ENCODE data around the gene PUS10.
A peak's percentile ranks its signal among the peaks of the same experiment; 100 is the strongest.

Gene PUS10

GRCh38 chr2:60963190-60963589 lies 54.9 kb downstream of the PUS10 start:
- H3K4me3 ChIP-seq (replicated peaks in 1 of 2; ENCODE audit: low read depth in 2 of 2, low read length in 2 of 2), result no peak overlapping the region

GRCh38 chr2:60962528-60962927 lies 55.5 kb downstream of the PUS10 start:
- no peak for DNase-seq (ENCODE audit: low read depth in 2 of 2)
- no peak overlapping the region for H3K4me3 ChIP-seq (replicated peaks in 1 of 2; ENCODE audit: low read depth in 2 of 2, low read length in 2 of 2)
- TF ChIP-seq CTCF (IDR thresholded peaks at IDR 0.05; ENCODE audit: low read depth, low read length), result no peak

More at GRCh38 chr2:60963190-60963589, 54.9 kb downstream of the PUS10 start:
- TF ChIP-seq CTCF (IDR thresholded peaks at IDR 0.05; ENCODE audit: low read depth, low read length), result no peak
- DNase-seq (ENCODE audit: low read depth in 2 of 2), result no peak

- peak; percentile 55 to 84 for DNase-seq (ENCODE audit: low read depth in 2 of 2)
- TF ChIP-seq CTCF (IDR thresholded peaks at IDR 0.05; ENCODE audit: low read depth, low read length), result no peak
- no peak overlapping the region for H3K4me3 ChIP-seq (replicated peaks in 1 of 2; ENCODE audit: low read depth in 2 of 2, low read length in 2 of 2)
These were observed 56.6 kb downstream of the PUS10 start for GRCh38 chr2:60961457-60961856.

- no peak for TF ChIP-seq CTCF (IDR thresholded peaks at IDR 0.05; ENCODE audit: low read depth, low read length)
These were observed 57.3 kb downstream of the PUS10 start for GRCh38 chr2:60960706-60961105.

GRCh38 chr2:60959501-60959900 lies 58.6 kb downstream of the PUS10 start:
- no peak overlapping the region for H3K4me3 ChIP-seq (replicated peaks in 1 of 2; ENCODE audit: low read depth in 2 of 2, low read length in 2 of 2)
- no peak for TF ChIP-seq CTCF (IDR thresholded peaks at IDR 0.05; ENCODE audit: low read depth, low read length)
- no peak for DNase-seq (ENCODE audit: low read depth in 2 of 2)

More at GRCh38 chr2:60960706-60961105, 57.3 kb downstream of the PUS10 start:
- H3K4me3 ChIP-seq (replicated peaks in 1 of 2; ENCODE audit: low read depth in 2 of 2, low read length in 2 of 2), result no peak overlapping the region
- no peak for DNase-seq (ENCODE audit: low read depth in 2 of 2)

- DNase-seq (ENCODE audit: low read depth in 2 of 2), result peak; percentile 54 to 86
- H3K4me3 ChIP-seq (replicated peaks in 1 of 2; ENCODE audit: low read depth in 2 of 2, low read length in 2 of 2), result no peak overlapping the region
These were observed 59.3 kb downstream of the PUS10 start for GRCh38 chr2:60958800-60959199.

More at GRCh38 chr2:60958800-60959199, 59.3 kb downstream of the PUS10 start:
- no peak for TF ChIP-seq CTCF (IDR thresholded peaks at IDR 0.05; ENCODE audit: low read depth, low read length)
